Retinal pigment epithelial cell (primary cell): Measurements from ENCODE around the gene NUDT5.

Source experiments
- DNase-seq: peaks from one replicate; pipeline ENCODE4 v3.0.0-alpha.2; 2010; ENCODE audit warnings: low read depth
- H3K4me3 ChIP-seq: 2 replicates; pipeline ENCODE4 v1.5.1; 2011; ENCODE audit warnings: mild to moderate bottlenecking, low read length, control low read depth, moderate library complexity
- CTCF ChIP-seq: conservative IDR thresholded peaks from 2 replicates; pipeline ENCODE4 v1.5.1; 2011; ENCODE audit warnings: low read depth, low read length, control low read depth, inconsistent platforms

Gene NUDT5

GRCh38 chr10:12140038-12140437 lies 55.7 kb downstream of the NUDT5 start:
- H3K4me3 ChIP-seq, result no peak overlapping the region
- no peak for DNase-seq
- no peak for TF ChIP-seq CTCF

DNA sequence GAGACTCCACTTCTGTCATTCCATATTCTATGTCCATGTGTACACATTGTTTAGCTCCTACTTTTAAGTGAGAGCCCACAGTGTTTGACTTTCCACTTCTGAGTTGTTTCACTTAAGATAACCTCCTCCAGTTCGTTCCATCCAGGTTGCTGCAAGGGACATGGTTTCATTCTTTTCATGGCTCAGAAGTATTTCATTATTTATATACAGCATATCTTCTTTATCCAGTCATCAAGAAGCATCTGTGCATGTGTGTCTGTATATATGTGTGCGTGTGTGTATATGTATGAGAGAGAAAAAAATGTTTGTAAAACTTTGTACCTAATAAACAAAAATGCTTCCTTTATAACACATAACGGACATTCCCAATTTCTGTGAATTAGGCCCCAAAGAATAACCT lies 60.1 kb downstream of the NUDT5 start:
- no peak overlapping the region for H3K4me3 ChIP-seq
- no peak for TF ChIP-seq CTCF
- no peak for DNase-seq

GRCh38 chr10:12130237-12130872 lies 65.3 kb downstream of the NUDT5 start:
- peak; percentile 66 for TF ChIP-seq CTCF
- DNase-seq, result peak; percentile 23
- H3K4me3 ChIP-seq, result peak overlapping the region; percentile 92

DNA sequence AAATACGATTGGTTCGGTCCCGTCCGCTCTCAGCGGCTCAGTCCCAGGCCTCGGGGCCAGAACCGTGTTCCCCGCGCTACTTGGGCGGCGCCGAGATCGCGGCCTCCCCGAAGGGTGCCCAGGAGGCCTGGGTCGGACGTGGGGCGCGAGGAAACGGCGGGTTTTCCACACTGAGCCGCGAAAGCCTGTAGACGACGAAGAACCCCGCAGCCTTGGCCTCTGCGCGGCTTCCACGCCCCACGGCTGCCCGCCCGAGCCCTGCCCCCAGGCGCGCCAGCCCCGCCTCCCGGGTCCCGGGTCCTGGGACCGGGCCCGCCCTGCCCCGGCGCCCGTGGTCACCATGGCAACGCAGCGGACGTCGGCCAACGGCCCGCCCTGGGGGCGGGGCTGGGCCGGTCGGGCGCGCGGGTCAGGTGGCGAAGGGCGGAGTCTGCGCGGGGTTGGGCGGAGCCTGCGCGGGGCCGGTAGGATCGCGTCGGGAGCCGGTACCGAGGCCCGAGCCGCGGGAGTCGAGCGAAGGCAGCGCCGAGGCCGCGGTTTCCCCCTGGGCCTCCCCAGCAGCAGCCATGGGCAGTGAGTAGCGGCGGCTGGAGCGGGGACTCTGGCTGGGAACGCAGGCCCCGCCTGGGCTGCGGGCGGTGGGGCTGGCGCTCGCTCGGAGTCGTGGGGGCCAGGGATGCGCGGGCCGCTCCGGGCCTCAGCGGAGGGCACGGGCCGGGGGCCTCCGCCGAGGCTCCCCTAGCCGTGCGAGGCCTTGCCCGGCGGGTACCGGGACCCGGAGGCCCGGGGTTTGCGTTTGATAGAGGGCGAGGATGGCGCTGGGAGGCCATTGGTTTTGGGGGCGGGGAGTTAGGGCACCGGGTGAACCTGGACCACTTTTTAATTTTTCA lies 66.2 kb downstream of the NUDT5 start, which contains the start of gene SEC61A2:
Gene SEC61A2 (plus strand): TSS at position 456 of the 890 bp plus-strand sequence. CDS start 111 bp downstream, at position 567.
- peak; percentile 42 for DNase-seq
- H3K4me3 ChIP-seq, result peak within 1 kb of the TSS; percentile 92
- TF ChIP-seq CTCF, result no peak

DNA sequence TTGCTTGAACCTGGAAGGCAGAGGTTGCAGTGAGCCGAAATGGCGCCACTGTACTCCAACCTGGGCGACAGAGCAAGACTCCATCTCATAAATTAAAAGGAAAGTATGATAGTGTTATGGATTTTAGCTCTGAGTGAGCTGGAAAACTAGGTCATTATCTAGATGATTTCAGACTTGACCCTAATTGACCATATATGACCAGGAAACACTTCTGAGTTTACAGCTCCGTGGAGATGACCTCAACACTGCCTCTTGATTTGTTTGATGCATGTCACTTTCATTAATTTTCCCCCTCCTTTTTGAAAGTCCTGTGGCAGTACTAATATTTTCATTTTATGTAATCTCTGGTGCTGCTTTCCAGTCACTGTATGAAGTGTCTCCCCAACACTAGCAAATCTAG lies 74.0 kb downstream of the NUDT5 start:
- DNase-seq, result no peak
- no peak overlapping the region for H3K4me3 ChIP-seq
- no peak for TF ChIP-seq CTCF
